Measurements from ENCODE around the gene SYNGR3.

Gene SYNGR3

DNA sequence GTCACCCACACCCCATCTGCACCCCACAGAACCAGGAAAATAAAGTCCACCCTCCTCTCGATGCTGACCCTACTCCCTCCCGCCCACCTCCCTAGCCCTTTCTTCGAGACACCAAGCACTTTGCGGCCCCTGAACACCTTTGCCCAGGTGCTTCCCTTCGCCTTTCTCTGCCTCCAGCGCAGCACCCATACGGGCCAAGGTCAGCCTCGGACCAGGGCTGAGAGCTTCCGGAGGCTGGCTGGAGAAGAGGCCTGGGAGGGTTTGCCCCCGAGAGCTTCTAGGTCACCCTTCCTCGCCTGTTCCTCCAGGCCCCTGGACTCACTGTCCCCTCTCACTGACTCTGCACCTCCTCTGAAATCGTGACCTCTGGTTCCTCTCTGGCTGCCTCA, 34.3 kb downstream of the SYNGR3 start:
- Histone ChIP-seq H3K9me3 (ENCODE audit: insufficient read depth, low read depth, low read length) (no peaks in the 10 kb centered on the region), H3K9ac (ENCODE audit: low read depth, low read length) (no peak overlapping the region), H3K27me3 (ENCODE audit: insufficient read depth, low read length) (peaks cover 81% of the 10 kb centered on the region), H3K4me1 (ENCODE audit: insufficient read depth, low read length) (no peaks in the 10 kb centered on the region; the same call in 1 of the 2 replicates), H3K27ac (ENCODE audit: low read length) (no peak overlapping the region), H3K4me3 (ENCODE audit: low read length) (peak overlapping the region; percentile 66; the same call in 1 of the 2 replicates), H3K36me3 (ENCODE audit: insufficient read depth, low read depth, low read length) (no peaks in the 10 kb centered on the region)

DNA sequence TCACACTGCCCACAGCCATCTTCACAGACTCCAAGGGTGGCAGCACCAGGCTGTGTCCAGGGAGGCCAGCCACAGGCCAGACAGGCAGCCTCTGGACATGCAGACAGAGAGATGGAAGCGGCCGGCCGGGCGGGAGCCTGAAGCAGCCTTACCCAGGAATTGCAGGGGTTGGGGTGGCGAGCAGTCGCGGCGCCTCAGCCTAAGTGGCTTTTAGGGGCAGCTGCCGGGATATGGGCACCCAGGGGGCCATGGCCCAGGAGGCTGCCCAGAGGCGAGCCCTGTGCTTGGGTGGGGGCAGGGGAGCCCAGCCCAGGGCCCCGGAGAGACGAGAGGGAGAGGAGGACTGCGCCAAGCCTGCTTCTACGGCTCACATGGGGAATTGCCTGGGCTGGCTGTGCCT, 35.5 kb downstream of the SYNGR3 start:
- Histone ChIP-seq H3K9ac (ENCODE audit: low read depth, low read length) (no peak overlapping the region), H3K9me3 (ENCODE audit: insufficient read depth, low read depth, low read length) (no peaks in the 10 kb centered on the region), H3K4me1 (ENCODE audit: insufficient read depth, low read length) (no peaks in the 10 kb centered on the region; the same call in 1 of the 2 replicates), H3K36me3 (ENCODE audit: insufficient read depth, low read depth, low read length) (no peaks in the 10 kb centered on the region), H3K4me3 (ENCODE audit: low read length) (no peak overlapping the region), H3K27ac (ENCODE audit: low read length) (no peak overlapping the region), H3K27me3 (ENCODE audit: insufficient read depth, low read length) (peaks cover 69% of the 10 kb centered on the region)

DNA sequence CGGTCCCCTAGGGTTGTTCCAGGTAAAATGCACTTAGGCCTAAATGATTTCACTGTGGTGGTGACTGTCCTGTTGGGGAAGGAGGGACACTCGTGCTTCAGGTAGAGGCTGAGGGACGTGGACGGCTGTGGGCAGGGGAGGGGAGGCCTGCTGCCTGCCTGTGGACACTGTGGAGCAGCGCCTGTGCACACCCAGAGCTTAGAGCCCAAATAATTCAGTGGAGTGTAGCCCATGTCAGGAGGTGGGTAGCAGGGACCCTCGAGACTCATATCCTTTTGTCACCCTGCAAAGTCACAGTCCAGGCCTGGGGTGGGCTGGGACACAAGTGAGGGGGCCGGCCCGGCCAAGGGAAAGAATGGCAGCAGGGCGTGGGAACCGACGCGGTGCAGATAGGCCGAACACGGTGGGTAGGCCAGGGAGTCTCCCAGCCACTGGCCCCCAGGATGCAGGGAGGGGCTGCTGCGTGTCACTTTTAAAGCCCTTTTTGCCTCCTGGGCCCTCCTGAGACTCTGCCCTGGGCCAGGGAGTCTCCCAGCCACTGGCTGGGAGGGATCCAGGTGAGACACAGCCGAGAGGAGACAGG, 36.2 kb downstream of the SYNGR3 start:
- H3K27me3 ChIP-seq (ENCODE audit: insufficient read depth, low read length), result peaks cover 62% of the 10 kb centered on the region
- H3K27ac ChIP-seq (ENCODE audit: low read length), result no peak overlapping the region
- no peak overlapping the region for H3K9ac ChIP-seq (ENCODE audit: low read depth, low read length)
- no peaks in the 10 kb centered on the region for H3K36me3 ChIP-seq (ENCODE audit: insufficient read depth, low read depth, low read length)
- no peaks in the 10 kb centered on the region for H3K9me3 ChIP-seq (ENCODE audit: insufficient read depth, low read depth, low read length)
- no peak overlapping the region; the same call in 1 of the 2 replicates for H3K4me3 ChIP-seq (ENCODE audit: low read length)
- no peaks in the 10 kb centered on the region; the same call in 1 of the 2 replicates for H3K4me1 ChIP-seq (ENCODE audit: insufficient read depth, low read length)

DNA sequence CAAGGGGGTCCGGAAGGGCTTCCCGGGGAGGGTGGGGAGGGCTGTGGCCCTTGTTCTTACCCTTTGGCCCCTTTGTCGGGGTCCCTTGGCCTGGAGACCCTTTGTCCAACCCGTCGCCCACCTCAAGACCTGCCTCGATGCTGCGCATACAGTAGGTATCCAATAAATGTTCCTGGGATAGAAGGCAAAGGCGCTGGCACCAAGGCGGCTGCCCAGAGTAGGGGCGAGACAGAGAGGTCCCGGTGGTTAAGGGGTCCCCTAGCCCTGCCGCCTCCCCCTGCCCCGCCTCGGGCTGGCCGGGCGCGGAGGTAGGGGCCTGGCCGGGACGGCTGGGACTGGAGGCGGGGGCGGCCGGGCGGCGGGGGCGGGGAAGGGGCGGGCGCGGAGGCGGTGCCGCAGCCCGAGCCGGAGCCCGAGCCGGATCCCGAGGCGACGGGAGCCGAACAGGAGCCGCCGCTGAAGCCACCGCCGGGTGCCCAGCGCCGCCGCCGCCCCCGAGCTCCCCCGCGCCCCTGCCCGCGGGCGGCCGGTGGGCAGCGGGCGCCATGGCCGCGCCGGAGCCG, 36.8 kb downstream of the SYNGR3 start, which contains the start of gene NHERF2:
Gene NHERF2, plus strand, starts transcription at position 442 of the 563 bp plus-strand sequence. Its CDS starts 104 bp downstream, at position 546.
- Histone ChIP-seq H3K4me1 (ENCODE audit: insufficient read depth, low read length) (no peaks in the 10 kb centered on the region; the same call in 1 of the 2 replicates), H3K9me3 (ENCODE audit: insufficient read depth, low read depth, low read length) (no peaks in the 10 kb centered on the region), H3K27me3 (ENCODE audit: insufficient read depth, low read length) (peaks cover 56% of the 10 kb centered on the region), H3K9ac (ENCODE audit: low read depth, low read length) (no peak within 1 kb of the TSS), H3K4me3 (ENCODE audit: low read length) (peak within 1 kb of the TSS; percentile 60), H3K36me3 (ENCODE audit: insufficient read depth, low read depth, low read length) (no peaks in the 10 kb centered on the region), H3K27ac (ENCODE audit: low read length) (no peak within 1 kb of the TSS)

DNA sequence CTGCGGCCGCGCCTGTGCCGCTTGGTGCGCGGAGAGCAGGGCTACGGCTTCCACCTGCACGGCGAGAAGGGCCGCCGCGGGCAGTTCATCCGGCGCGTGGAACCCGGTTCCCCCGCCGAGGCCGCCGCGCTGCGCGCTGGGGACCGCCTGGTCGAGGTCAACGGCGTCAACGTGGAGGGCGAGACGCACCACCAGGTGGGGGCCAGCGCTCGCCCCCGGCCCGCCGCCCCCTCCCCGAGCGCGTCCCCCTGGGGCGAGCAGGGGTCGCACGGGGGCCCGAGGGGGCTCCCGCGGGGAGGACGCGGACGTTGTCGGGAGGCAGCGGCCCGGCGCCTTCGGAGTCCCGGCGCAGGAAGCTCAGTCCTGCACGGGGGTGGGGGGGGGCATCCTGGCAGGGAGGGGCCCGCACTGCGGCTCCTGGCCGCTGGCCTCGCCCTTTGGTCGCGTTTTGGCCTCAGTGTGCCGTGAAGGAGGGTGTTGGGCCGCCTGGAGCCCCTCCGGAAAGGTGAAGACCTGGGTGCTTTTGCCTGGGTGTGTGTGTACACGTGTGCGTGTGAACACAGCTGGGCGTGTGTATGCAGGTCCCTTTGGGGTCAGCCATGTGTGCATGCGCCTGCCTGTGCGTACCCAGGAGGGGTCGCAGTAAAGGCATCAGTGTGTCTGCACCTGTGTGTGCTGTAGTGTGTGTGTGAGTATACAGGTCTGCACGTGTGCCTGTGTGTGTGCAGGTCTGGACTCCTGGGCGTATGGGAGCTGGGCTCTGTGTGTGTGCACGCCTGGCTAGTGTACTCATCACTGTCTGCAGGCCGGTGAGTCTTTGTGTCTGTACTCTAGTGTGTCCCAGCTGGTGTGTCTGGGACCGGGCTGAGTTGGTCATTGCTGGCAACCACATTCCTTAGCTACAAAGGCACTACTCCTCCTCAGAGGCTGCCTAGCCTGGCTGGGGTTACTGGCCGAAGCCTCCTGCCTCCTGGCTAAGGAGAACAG, 37.5 kb downstream of the SYNGR3 start:
- Histone ChIP-seq H3K4me3 (ENCODE audit: low read length) (peak overlapping the region; percentile 60), H3K4me1 (ENCODE audit: insufficient read depth, low read length) (no peaks in the 10 kb centered on the region; the same call in 1 of the 2 replicates), H3K36me3 (ENCODE audit: insufficient read depth, low read depth, low read length) (no peaks in the 10 kb centered on the region), H3K9me3 (ENCODE audit: insufficient read depth, low read depth, low read length) (no peaks in the 10 kb centered on the region), H3K27ac (ENCODE audit: low read length) (no peak overlapping the region), H3K9ac (ENCODE audit: low read depth, low read length) (no peak overlapping the region), H3K27me3 (ENCODE audit: insufficient read depth, low read length) (peaks cover 49% of the 10 kb centered on the region)

DNA sequence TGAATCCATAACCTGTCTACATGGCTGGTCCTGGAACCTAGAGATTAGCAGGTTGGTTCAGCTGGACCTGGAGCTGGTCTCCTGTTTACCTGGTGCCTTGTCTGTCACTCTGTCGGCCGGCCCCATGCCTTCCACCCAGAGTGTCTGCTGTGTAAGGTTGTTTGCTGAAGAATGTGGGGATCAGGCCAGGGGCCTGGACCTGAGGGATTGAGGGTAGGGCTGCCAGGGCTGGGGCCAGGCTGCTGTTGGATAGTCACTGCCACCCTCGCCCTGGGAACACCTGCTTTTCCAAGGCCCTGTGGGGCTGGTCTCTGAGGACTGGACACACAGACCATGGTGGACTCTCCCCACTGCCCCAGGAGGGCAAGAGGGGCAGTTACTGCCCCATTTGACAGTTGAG, 38.4 kb downstream of the SYNGR3 start:
- H3K9ac ChIP-seq (ENCODE audit: low read depth, low read length), result no peak overlapping the region

DNA sequence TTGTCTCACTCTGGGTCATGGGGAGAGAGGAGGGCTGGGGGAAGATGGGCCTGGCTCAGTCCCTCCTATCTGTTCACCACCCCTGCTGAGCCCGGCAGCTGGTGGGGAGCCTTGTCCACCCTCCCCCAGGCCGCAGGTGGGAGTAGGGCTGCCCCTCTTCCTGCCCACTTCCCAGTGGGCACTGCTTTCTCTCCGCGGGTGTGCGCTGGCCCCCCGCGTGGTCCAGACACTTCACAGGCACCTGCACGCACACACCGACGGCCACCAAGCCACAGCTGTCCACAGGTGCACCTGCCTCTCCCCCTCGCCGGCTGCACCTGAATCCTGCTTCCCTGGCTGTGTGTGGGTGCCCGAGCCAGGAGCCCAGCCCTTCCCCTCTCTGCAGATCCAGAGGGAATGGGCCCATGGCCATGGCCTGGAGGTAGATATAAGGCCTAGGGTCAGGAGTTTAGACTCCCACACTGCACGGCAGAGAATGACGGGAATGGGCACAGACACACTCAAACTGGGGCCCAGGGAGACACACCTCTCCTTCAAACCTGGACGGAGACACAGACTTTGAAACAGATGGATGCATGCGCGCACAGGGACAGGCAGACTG, 39.0 kb downstream of the SYNGR3 start:
- Histone ChIP-seq H3K9me3 (ENCODE audit: insufficient read depth, low read depth, low read length) (no peaks in the 10 kb centered on the region), H3K27ac (ENCODE audit: low read length) (no peak overlapping the region), H3K4me1 (ENCODE audit: insufficient read depth, low read length) (no peaks in the 10 kb centered on the region; the same call in 1 of the 2 replicates), H3K27me3 (ENCODE audit: insufficient read depth, low read length) (peaks cover 42% of the 10 kb centered on the region), H3K36me3 (ENCODE audit: insufficient read depth, low read depth, low read length) (no peaks in the 10 kb centered on the region), H3K9ac (ENCODE audit: low read depth, low read length) (no peak overlapping the region), H3K4me3 (ENCODE audit: low read length) (no peak overlapping the region)

More for the DNA sequence above, 38.4 kb downstream of the SYNGR3 start:
- H3K9me3 ChIP-seq (ENCODE audit: insufficient read depth, low read depth, low read length), result no peaks in the 10 kb centered on the region
- H3K4me1 ChIP-seq (ENCODE audit: insufficient read depth, low read length), result no peaks in the 10 kb centered on the region; the same call in 1 of the 2 replicates
- H3K27ac ChIP-seq (ENCODE audit: low read length), result no peak overlapping the region
- H3K4me3 ChIP-seq (ENCODE audit: low read length), result no peak overlapping the region
- H3K27me3 ChIP-seq (ENCODE audit: insufficient read depth, low read length), result peaks cover 43% of the 10 kb centered on the region
- no peaks in the 10 kb centered on the region for H3K36me3 ChIP-seq (ENCODE audit: insufficient read depth, low read depth, low read length)

DNA sequence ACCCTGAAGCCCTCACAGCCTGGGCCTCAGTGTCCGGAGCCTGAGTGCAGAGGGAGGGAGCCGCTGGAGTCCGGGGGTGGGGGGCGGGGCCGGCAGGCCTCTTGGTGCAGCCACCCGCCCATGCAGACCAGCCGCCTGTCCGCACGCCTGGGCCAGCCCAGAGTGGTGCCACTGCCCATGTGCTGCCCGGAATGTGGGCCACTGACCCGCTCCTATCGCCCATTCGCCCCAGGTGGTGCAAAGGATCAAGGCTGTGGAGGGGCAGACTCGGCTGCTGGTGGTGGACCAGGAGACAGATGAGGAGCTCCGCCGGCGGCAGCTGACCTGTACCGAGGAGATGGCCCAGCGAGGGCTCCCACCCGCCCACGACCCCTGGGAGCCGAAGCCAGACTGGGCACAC, 39.6 kb downstream of the SYNGR3 start:
- peaks cover 35% of the 10 kb centered on the region for H3K27me3 ChIP-seq (ENCODE audit: insufficient read depth, low read length)
- no peaks in the 10 kb centered on the region for H3K4me1 ChIP-seq (ENCODE audit: insufficient read depth, low read length)
- no peak overlapping the region for H3K4me3 ChIP-seq (ENCODE audit: low read length)

DNA sequence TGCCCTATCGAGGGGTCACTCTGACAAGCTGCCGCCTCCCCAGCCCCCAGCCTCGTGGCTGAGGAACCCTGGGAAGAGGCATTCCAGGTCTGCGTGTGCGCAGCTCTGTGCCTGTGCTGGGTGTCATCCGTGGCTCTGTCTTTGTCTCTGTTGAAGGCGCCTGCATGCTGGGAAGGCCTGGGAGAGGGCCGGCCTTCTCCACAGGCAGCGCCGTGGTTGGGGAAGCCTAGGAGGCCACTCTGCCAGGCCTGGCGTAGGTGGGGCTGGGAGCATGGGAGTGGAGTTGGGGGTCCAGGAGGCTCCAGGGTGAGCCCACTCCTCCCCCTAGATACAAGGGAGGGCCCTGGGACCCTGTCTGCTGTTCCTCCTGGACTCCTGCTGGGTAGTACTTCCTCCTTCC, 40.3 kb downstream of the SYNGR3 start:
- no peaks in the 10 kb centered on the region for H3K4me1 ChIP-seq (ENCODE audit: insufficient read depth, low read length)
- no peak overlapping the region for H3K27ac ChIP-seq (ENCODE audit: low read length)
- peaks cover 31% of the 10 kb centered on the region for H3K27me3 ChIP-seq (ENCODE audit: insufficient read depth, low read length)
- H3K4me3 ChIP-seq (ENCODE audit: low read length), result no peak overlapping the region
- H3K36me3 ChIP-seq (ENCODE audit: insufficient read depth, low read depth, low read length), result no peaks in the 10 kb centered on the region
- no peak overlapping the region for H3K9ac ChIP-seq (ENCODE audit: low read depth, low read length)
- no peaks in the 10 kb centered on the region for H3K9me3 ChIP-seq (ENCODE audit: insufficient read depth, low read depth, low read length)

More for the DNA sequence above, 39.6 kb downstream of the SYNGR3 start:
- Histone ChIP-seq H3K36me3 (ENCODE audit: insufficient read depth, low read depth, low read length) (no peaks in the 10 kb centered on the region), H3K9ac (ENCODE audit: low read depth, low read length) (no peak overlapping the region), H3K27ac (ENCODE audit: low read length) (no peak overlapping the region), H3K9me3 (ENCODE audit: insufficient read depth, low read depth, low read length) (no peaks in the 10 kb centered on the region)

DNA sequence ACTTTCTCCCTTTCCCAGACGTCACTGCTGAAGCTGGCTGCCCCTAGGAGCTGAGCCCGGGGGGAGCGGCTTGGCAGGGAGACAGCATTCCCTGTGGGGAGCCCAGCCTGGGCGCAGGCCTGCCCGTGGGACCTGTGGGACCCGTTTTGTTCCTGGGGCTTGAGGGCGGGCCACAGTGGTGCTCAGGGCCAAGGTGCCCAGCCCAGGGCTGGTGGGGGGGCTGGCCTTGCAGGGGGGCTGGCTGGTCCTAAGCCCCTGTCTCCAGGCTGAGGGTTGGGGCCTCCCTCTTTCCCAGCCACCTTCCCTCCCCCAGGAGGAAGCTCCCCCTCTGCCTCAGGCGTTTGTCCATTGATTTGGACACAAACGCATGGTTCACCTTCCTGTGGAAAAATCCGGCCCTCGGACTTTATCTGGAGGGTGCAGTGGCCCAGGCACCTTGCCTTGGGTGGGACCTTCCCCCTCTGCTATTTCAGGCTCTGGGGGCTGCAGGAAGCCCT, 41.4 kb downstream of the SYNGR3 start:
- no peak overlapping the region for H3K4me3 ChIP-seq (ENCODE audit: low read length)
- H3K9ac ChIP-seq (ENCODE audit: low read depth, low read length), result no peak overlapping the region
- H3K27me3 ChIP-seq (ENCODE audit: insufficient read depth, low read length), result peaks cover 22% of the 10 kb centered on the region
- no peaks in the 10 kb centered on the region for H3K4me1 ChIP-seq (ENCODE audit: insufficient read depth, low read length)
- no peak overlapping the region for H3K27ac ChIP-seq (ENCODE audit: low read length)
- H3K9me3 ChIP-seq (ENCODE audit: insufficient read depth, low read depth, low read length), result no peaks in the 10 kb centered on the region
- no peaks in the 10 kb centered on the region for H3K36me3 ChIP-seq (ENCODE audit: insufficient read depth, low read depth, low read length)

All from iPS-20b (cell line).